GOT3 (cell line): ENCODE measurements around the gene NLRP6.
"Not testable (repeated sequence)": the region's sequence is repeated elsewhere in the genome, so short reads cannot be mapped to it uniquely, and the experiment has no call there.

Experiments
- DNase-seq: peaks from one replicate; lab custom pipeline; 2025; ENCODE audit warnings: mixed read lengths; lab: John Stamatoyannopoulos, UW

Gene NLRP6

GRCh38 chr11:278001-278951 is at the start of gene NLRP6:
NLRP6 (plus strand) TSS chr11:278407; CDS start chr11:278570, 163 bp downstream.
- DNase-seq, result no peak

- no peak for DNase-seq
Observed at GRCh38 chr11:230431-230830, 47.8 kb upstream of the NLRP6 start.

- DNase-seq, result no peak
Observed at GRCh38 chr11:232783-233565, 45.2 kb upstream of the NLRP6 start.

GRCh38 chr11:235180-235579 is 43.0 kb upstream of the NLRP6 start:
- DNase-seq, result no peak

- no peak for DNase-seq
Observed at GRCh38 chr11:235609-235996, 42.6 kb upstream of the NLRP6 start.

GRCh38 chr11:235997-236773 is 42.0 kb upstream of the NLRP6 start, which contains the start of gene SIRT3:
SIRT3 (minus strand) TSS chr11:236342; CDS start chr11:236328, 14 bp downstream.
- peak; percentile 35 for DNase-seq

GRCh38 chr11:236774-237767 is 41.1 kb upstream of the NLRP6 start, which contains the start of gene PSMD13:
PSMD13 (plus strand) TSS chr11:236976; CDS start chr11:237050, 74 bp downstream.
- no peak for DNase-seq

GRCh38 chr11:238346-238745 is 39.9 kb upstream of the NLRP6 start:
- DNase-seq, result not testable (repeated sequence)

- no peak for DNase-seq
Observed at GRCh38 chr11:240315-240714, 37.9 kb upstream of the NLRP6 start.

- DNase-seq, result no peak
Observed at GRCh38 chr11:241634-242033, 36.6 kb upstream of the NLRP6 start.

GRCh38 chr11:244376-244775 is 33.8 kb upstream of the NLRP6 start:
- DNase-seq, result no peak

GRCh38 chr11:249062-249461 is 29.1 kb upstream of the NLRP6 start:
- no peak for DNase-seq

GRCh38 chr11:250274-250673 is 27.9 kb upstream of the NLRP6 start:
- no peak for DNase-seq

GRCh38 chr11:250740-251299 is 27.4 kb upstream of the NLRP6 start:
- DNase-seq, result no peak

GRCh38 chr11:251550-251949 is 26.7 kb upstream of the NLRP6 start:
- no peak for DNase-seq

- no peak for DNase-seq
Observed at GRCh38 chr11:252666-253065, 25.5 kb upstream of the NLRP6 start.

GRCh38 chr11:253160-253885 is 24.9 kb upstream of the NLRP6 start:
- DNase-seq, result no peak

GRCh38 chr11:253886-254270 is 24.3 kb upstream of the NLRP6 start:
- DNase-seq, result no peak

GRCh38 chr11:255176-255575 is 23.0 kb upstream of the NLRP6 start:
- DNase-seq, result no peak

GRCh38 chr11:255816-256215 is 22.4 kb upstream of the NLRP6 start:
- no peak for DNase-seq
